Lower leg skin (tissue), 3 donors: ENCODE results near the gene SLC1A7.

Experiments used
- CTCF ChIP-seq, 3 donors: fragments of 450-650 bp; IDR thresholded peaks; one replicate each; pipeline ENCODE4 v1.5.1; 2016; ENCODE audit warnings: antibody characterized with exemption in 3 of 3, mild to moderate bottlenecking in 3 of 3, moderate library complexity in 2 of 3
- POLR2A ChIP-seq, 2 donors: fragments of 450-650 bp; IDR thresholded peaks; one replicate each; pipeline ENCODE4 v1.6.1; 2016 to 2017; ENCODE audit warnings: antibody characterized with exemption in 2 of 2, mild to moderate bottlenecking in 1 of 2, moderate library complexity in 1 of 2

- TF ChIP-seq CTCF (IDR thresholded peaks at IDR 0.05), result peak in 1 of 3 donors; percentile 73
- no peak for TF ChIP-seq POLR2A (IDR thresholded peaks at IDR 0.05)
Measured at GRCh38 chr1:53182111-53182593, 39.7 kb upstream of the SLC1A7 start.
